ENCODE results near the gene MYLK. TPM values are rescaled to one million over a fixed set of nuclear protein-coding genes. Genes with fewer than 3 reads are reported as not detected.

Gene MYLK
- total RNA-seq, 4 donors from 2014 or later: 10.7 to 320 (median 42.0) TPM

DNA sequence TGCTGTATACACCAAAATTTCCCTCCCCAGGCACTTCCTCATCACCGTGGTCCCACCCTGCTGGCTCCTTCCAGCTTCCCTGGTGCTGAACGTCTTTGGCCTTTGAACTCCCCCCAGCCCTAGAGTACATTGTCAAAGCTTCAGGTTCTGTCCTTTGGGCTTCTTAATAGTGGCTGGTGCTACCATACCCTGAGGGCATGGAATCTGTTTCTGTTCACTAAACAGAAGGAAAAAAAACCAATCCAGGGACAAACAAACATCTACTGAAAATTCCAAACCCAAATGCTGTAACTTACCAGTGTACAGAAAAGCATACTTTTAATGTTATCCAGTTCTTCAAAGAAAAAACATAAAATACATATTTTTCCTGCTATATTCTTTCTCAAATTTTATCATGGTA, 148.7 kb downstream of the MYLK start:
- Histone ChIP-seq H3K4me1 (peaks cover 0 to 12% (median 3%) of the 10 kb centered on the region in 3 donors), H3K4me3 (no peak overlapping the region), H3K27ac (no peak overlapping the region), H3K9me3 (no peaks in the 10 kb centered on the region), H3K27me3 (no peaks in the 10 kb centered on the region), H3K36me3 (no peaks in the 10 kb centered on the region)
- no peak for DNase-seq
- intact Hi-C loops (cut with DNase I): no loop called here
- 52 to 55% methylated on average over 2 of the region's 2 CpGs for WGBS, 2 donors
- TF ChIP-seq POLR2A (IDR thresholded peaks at IDR 0.05): no peak
- TF ChIP-seq, protein P1, sequence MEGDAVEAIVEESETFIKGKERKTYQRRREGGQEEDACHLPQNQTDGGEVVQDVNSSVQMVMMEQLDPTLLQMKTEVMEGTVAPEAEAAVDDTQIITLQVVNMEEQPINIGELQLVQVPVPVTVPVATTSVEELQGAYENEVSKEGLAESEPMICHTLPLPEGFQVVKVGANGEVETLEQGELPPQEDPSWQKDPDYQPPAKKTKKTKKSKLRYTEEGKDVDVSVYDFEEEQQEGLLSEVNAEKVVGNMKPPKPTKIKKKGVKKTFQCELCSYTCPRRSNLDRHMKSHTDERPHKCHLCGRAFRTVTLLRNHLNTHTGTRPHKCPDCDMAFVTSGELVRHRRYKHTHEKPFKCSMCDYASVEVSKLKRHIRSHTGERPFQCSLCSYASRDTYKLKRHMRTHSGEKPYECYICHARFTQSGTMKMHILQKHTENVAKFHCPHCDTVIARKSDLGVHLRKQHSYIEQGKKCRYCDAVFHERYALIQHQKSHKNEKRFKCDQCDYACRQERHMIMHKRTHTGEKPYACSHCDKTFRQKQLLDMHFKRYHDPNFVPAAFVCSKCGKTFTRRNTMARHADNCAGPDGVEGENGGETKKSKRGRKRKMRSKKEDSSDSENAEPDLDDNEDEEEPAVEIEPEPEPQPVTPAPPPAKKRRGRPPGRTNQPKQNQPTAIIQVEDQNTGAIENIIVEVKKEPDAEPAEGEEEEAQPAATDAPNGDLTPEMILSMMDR (IDR thresholded peaks at IDR 0.05): no peak

DNA sequence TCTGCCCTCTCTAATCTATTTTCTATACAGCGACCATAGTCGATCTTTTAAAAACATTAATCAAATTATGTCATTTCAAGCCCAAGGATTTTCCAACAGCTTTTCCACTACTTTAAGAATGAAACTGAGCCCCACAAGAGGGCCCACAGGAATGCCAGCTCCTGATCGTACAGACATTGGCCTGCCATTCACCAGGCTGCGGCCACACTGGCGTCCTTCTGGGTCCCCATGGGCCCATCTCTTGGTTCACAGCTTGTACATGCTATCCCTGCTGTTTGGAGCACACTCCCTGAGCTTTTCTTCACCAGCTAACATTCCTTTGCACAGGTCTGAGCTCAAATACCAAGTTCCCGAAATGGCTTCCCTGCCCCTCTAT, 149.6 kb downstream of the MYLK start:
- no peaks in the 10 kb centered on the region for H3K9me3 ChIP-seq
- intact Hi-C loops (cut with DNase I): no loop called here
- no peak for DNase-seq
- H3K4me3 ChIP-seq: no peak overlapping the region
- H3K36me3 ChIP-seq: no peaks in the 10 kb centered on the region
- WGBS, 2 donors: 62 to 65% methylated on average over 6 of the region's 6 CpGs
- no peaks in the 10 kb centered on the region for H3K27me3 ChIP-seq
- no peak overlapping the region for H3K27ac ChIP-seq
- no peak for TF ChIP-seq POLR2A (IDR thresholded peaks at IDR 0.05)
- TF ChIP-seq, protein P1 (IDR thresholded peaks at IDR 0.05): no peak
- H3K4me1 ChIP-seq: peaks cover 0 to 3% (median 0%) of the 10 kb centered on the region in 3 donors

DNA sequence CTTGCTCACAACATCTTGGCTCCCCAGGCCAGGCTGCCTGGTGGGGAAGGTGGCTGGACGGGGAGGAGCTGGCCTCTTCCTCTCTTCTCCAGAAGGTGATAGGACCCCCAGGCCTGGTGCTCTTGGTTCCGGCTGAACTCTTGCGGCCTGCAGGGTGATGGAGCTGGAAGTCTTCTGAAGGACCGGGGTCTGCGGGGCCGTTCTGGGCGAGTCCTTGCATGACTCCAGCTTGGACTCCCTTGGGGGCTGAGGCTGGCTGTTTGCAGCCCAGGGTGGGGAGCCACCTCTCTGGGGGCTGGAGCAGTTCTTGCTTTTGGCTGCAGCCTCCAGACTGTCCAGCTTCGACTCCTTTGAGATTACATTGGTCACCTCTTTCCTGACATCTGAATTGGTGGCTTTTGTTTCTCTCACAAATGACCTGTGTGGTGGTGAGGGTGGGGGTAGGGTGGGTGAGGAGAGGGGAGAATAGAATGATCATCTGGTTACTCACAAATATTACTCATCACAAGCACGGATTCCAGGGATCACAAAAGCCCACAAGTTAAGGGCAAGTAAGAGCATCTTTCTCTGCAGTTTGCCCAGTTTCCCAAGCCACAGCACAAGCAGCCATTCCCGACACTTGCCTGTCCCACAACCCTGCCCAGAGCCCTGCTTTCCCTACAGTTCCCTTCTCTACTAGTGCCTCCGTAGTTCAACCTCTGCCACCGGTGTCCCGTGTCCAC, 150.2 kb downstream of the MYLK start:
- Histone ChIP-seq H3K9me3 (no peaks in the 10 kb centered on the region), H3K27ac (no peak overlapping the region), H3K36me3 (no peaks in the 10 kb centered on the region), H3K4me1 (no peaks in the 10 kb centered on the region), H3K27me3 (peaks cover 0 to 1% (median 0%) of the 10 kb centered on the region in 4 donors), H3K4me3 (no peak overlapping the region)
- intact Hi-C loops (cut with DNase I): no loop called here
- 58 to 62% methylated on average over 5 to 8 of the region's 13 CpGs for WGBS, 2 donors
- TF ChIP-seq, protein P1 (IDR thresholded peaks at IDR 0.05): no peak
- TF ChIP-seq POLR2A (IDR thresholded peaks at IDR 0.05): no peak
- no peak for DNase-seq

DNA sequence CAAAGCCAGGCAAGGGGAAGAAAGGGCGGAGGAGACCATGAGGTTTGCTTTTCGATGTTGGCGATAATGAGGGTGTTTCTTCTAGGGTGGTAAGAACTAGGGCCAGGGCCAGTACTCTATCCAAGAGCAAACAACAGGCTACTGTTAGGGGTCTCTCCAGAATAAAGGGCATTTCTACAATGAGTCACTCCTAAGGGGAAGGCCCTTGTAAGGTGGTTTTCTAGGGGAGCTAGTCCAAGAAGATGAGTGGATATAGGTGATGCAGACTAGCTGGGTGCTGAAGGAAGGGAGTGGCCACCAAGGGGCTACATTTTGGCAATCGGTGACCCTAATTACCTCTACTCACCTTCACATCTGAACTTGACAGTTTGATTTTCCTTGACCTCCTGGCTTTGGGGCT, 150.8 kb downstream of the MYLK start:
- H3K4me1 ChIP-seq: no peaks in the 10 kb centered on the region
- intact Hi-C loops (cut with DNase I): no loop called here
- WGBS, 2 donors: 78 to 86% methylated on average over 4 of the region's 4 CpGs
- H3K4me3 ChIP-seq: no peak overlapping the region
- no peak for DNase-seq
- no peak overlapping the region for H3K27ac ChIP-seq
- no peak for TF ChIP-seq POLR2A (IDR thresholded peaks at IDR 0.05)
- TF ChIP-seq, protein P1 (IDR thresholded peaks at IDR 0.05): no peak
- H3K27me3 ChIP-seq: peaks cover 0 to 7% (median 0%) of the 10 kb centered on the region in 4 donors
- no peaks in the 10 kb centered on the region for H3K9me3 ChIP-seq
- no peaks in the 10 kb centered on the region for H3K36me3 ChIP-seq

DNA sequence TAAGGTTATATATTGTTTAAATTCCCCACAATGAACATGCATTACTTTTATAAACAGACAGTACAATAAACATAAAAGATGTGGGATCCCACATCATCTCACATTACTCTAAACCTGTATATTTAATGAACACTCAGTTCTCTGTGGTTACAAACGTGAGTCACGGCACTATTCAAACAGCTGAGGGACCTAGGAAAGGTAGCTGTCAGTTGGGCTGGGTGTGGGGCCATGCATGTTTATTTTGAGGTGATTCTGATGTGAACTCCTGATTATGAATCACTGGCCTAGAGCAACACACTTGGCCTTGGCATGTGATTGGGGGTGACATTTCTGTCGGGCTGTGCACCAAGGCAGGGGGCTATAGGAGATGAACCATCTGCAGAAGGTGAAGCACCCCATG, 151.7 kb downstream of the MYLK start:
- no peak overlapping the region for H3K27ac ChIP-seq
- H3K36me3 ChIP-seq: no peaks in the 10 kb centered on the region
- 21 to 62% methylated on average over 3 of the region's 3 CpGs for WGBS, 2 donors
- no peaks in the 10 kb centered on the region for H3K9me3 ChIP-seq
- DNase-seq: no peak
- H3K4me3 ChIP-seq: no peak overlapping the region
- H3K4me1 ChIP-seq: no peaks in the 10 kb centered on the region
- TF ChIP-seq, protein P1 (IDR thresholded peaks at IDR 0.05): no peak
- intact Hi-C loops (cut with DNase I): no loop called here
- peaks cover 0 to 7% (median 0%) of the 10 kb centered on the region in 4 donors for H3K27me3 ChIP-seq
